ENCODE measurements around the gene GNA15. TPM values are rescaled to one million over a fixed set of nuclear protein-coding genes. Genes with fewer than 3 reads are reported as not detected.

GNA15 gene
- total and polyA plus RNA-seq, 2 of the 8 experiments (the other 6 are each of a cell fraction or from before 2014, with no cell fraction given), result 0.26 to 0.45 TPM

GRCh38 chr19:3150739-3151329 is 15.0 kb downstream of the GNA15 start:
- no peak overlapping the region for H2BK5ac ChIP-seq (ENCODE audit: low read depth, low read length)
- no peak overlapping the region for H4K5ac ChIP-seq (ENCODE audit: insufficient read length, low read depth, low read length)
- ChIA-PET CTCF (ENCODE audit: partially characterized antibody) (interaction anchor here (0.8 to 2.6 kb wide), 2 partner anchors 9 to 12 kb away, joined by 3 to 23 read pairs; no protein-coding TSS in a partner anchor), POLR2A (ENCODE audit: partially characterized antibody) (interaction anchor here (0.9 to 1.1 kb wide), 2 partner anchors 9 to 195 kb away, joined by 3 read pairs; no protein-coding TSS in a partner anchor)
- H2BK15ac ChIP-seq (ENCODE audit: low read length), result no peak overlapping the region
- H3K4me2 ChIP-seq (ENCODE audit: insufficient read depth in 1 of 2, low read depth in 2 of 2, low read length in 2 of 2), result no peak overlapping the region
- 87% methylated on average over 5 of the region's 5 CpGs; no CpG with 5 or more reads in 1 of the 2 experiments for WGBS, 2 experiments (ENCODE audit: extremely low coverage in 1 of 2, insufficient coverage in 1 of 2, insufficient read length in 1 of 2, insufficient replicate concordance in 2 of 2, low coverage in 1 of 2, low lambda C conversion rate in 2 of 2, missing lambda C conversion rate in 1 of 2)
- no peak for DNase-seq (ENCODE audit: low read depth in 1 of 2, low spot score in 2 of 2)
- peaks cover 15% of the 10 kb centered on the region; the same call in 1 of the 2 replicates for H3K23me2 ChIP-seq (ENCODE audit: low read depth, low read length)
- no peak overlapping the region for H3K56ac ChIP-seq (replicated peaks; ENCODE audit: insufficient read length, low read depth, low read length)
- H3K9ac ChIP-seq (replicated peaks in 1 of 4; ENCODE audit: extremely low read depth in 1 of 4, low read depth in 3 of 4, low read length in 3 of 4), result no peak overlapping the region
- no peak overlapping the region for H2AK5ac ChIP-seq (ENCODE audit: low read depth, low read length)
- H2BK120ac ChIP-seq (replicated peaks; ENCODE audit: low read depth, low read length), result no peak overlapping the region
- no peak overlapping the region for H3K23ac ChIP-seq (ENCODE audit: insufficient read length)
- FAIRE-seq, result no peak
- H3K14ac ChIP-seq (ENCODE audit: insufficient read length), result no peak overlapping the region
- H4K91ac ChIP-seq (replicated peaks; ENCODE audit: insufficient read length, low read length), result no peak overlapping the region
- H3K4ac ChIP-seq (replicated peaks; ENCODE audit: insufficient read length, low read depth, low read length), result no peak overlapping the region
- H2BK12ac ChIP-seq (ENCODE audit: low read depth, low read length), result peak overlapping the region; percentile 39; the same call in 1 of the 2 replicates
- H3K27me3 ChIP-seq (replicated peaks in 1 of 4; ENCODE audit: control insufficient read depth in 3 of 4, extremely low read depth in 1 of 4, insufficient read depth in 3 of 4, low read length in 3 of 4), result no peaks in the 10 kb centered on the region; a peak in 1 of 7 replicates
- peaks cover 0 to 5% (median 2%) of the 10 kb centered on the region in 4 experiments; a peak in 1 of 7 replicates for H3K4me1 ChIP-seq (replicated peaks in 1 of 4; ENCODE audit: control insufficient read depth in 3 of 4, insufficient read depth in 4 of 4, low read length in 3 of 4)
- no peak overlapping the region for H2BK20ac ChIP-seq (ENCODE audit: low read length)
- no peaks in the 10 kb centered on the region for H3K9me3 ChIP-seq (ENCODE audit: insufficient read depth in 2 of 2, low read depth in 1 of 2, low read length in 1 of 2)
- H4K20me1 ChIP-seq (replicated peaks in 1 of 2; ENCODE audit: control insufficient read depth in 1 of 2, insufficient read depth in 2 of 2, low read length in 2 of 2), result peaks cover 0 to 11% of the 10 kb centered on the region in 2 experiments
- no peaks in the 10 kb centered on the region for H3K79me1 ChIP-seq (ENCODE audit: low read depth, low read length)
- no peak overlapping the region for H3K4me3 ChIP-seq (ENCODE audit: extremely low read depth in 1 of 4, insufficient read depth in 2 of 4, low read depth in 3 of 4, low read length in 4 of 4)
- no peaks in the 10 kb centered on the region for H3K79me2 ChIP-seq (ENCODE audit: control insufficient read depth in 1 of 2, insufficient read depth in 2 of 2, low read length in 2 of 2)
- peak overlapping the region; percentile 48; the same call in 1 of the 2 replicates for H3K18ac ChIP-seq (ENCODE audit: extremely low read depth, low read length)
- no peaks in the 10 kb centered on the region for H3K36me3 ChIP-seq (ENCODE audit: control insufficient read depth in 2 of 4, insufficient read depth in 4 of 4, low read length in 3 of 4)
- peak overlapping the region; percentile 43; the same call in 1 of the 2 replicates for H4K8ac ChIP-seq (ENCODE audit: extremely low read depth, insufficient read depth, low read length)
- H3K27ac ChIP-seq (ENCODE audit: low read depth, low read length), result no peak overlapping the region
- H2AFZ ChIP-seq (ENCODE audit: low read length), result no peak overlapping the region; the same call in 1 of the 2 replicates
- TF ChIP-seq SUZ12 (IDR thresholded peaks at IDR 0.05; ENCODE audit: low read length) (no peak), JUN (IDR thresholded peaks at IDR 0.05; ENCODE audit: low read depth, low read length) (no peak), ZNF274 (IDR thresholded peaks at IDR 0.05; ENCODE audit: borderline replicate concordance, extremely low read depth, low read length) (no peak), POU5F1 (IDR thresholded peaks at IDR 0.05; ENCODE audit: low read depth, low read length) (no peak), EZH2 (IDR thresholded peaks at IDR 0.05; ENCODE audit: low read depth, low read length, severe bottlenecking) (no peak), TCF12 (IDR thresholded peaks at IDR 0.05; ENCODE audit: low read depth, low read length) (no peak), PHF8 (conservative IDR thresholded peaks at IDR 0.05; ENCODE audit: low read depth, low read length) (no peak), GABPA (IDR thresholded peaks at IDR 0.05; ENCODE audit: borderline replicate concordance, insufficient read depth, low read length) (peak; percentile 61; the same call in 1 of the 2 replicates), HDAC2 (IDR thresholded peaks at IDR 0.05; ENCODE audit: borderline replicate concordance in 1 of 2, low read depth in 2 of 2, low read length in 2 of 2) (no peak), CHD1 (IDR thresholded peaks at IDR 0.05; ENCODE audit: low read depth, low read length) (no peak), SP4 (IDR thresholded peaks at IDR 0.05; ENCODE audit: low read length) (0 out of 2 replicates have a peak, but pooled peaks have one; percentile 36), BCL11A (IDR thresholded peaks at IDR 0.05; ENCODE audit: low read depth in 2 of 2, low read length in 2 of 2) (no peak), TAF1 (IDR thresholded peaks at IDR 0.05; ENCODE audit: low read depth, low read length) (0 out of 2 replicates have a peak, but pooled peaks have one; percentile 21)
